ENCODE results near the gene WNT6.
A peak's percentile ranks its signal among the peaks of the same experiment; 100 is the strongest.

WNT6 gene

GRCh38 chr2:218894151-218894879, 34.7 kb downstream of the WNT6 start:
- DNase-seq = no peak

- DNase-seq = no peak
Measured at GRCh38 chr2:218894880-218895157, 35.2 kb downstream of the WNT6 start.

- no peak for DNase-seq
Measured at GRCh38 chr2:218895326-218895725, 35.7 kb downstream of the WNT6 start.

- no peak for DNase-seq
Measured at GRCh38 chr2:218895759-218896500, 36.3 kb downstream of the WNT6 start.

GRCh38 chr2:218896501-218897393, 37.1 kb downstream of the WNT6 start:
- DNase-seq = peak; percentile 92

- no peak for DNase-seq
Measured at GRCh38 chr2:218897394-218898108, 37.9 kb downstream of the WNT6 start.

GRCh38 chr2:218898109-218898878, 38.7 kb downstream of the WNT6 start:
- peak; percentile 97 for DNase-seq

- DNase-seq = no peak
Measured at GRCh38 chr2:218899147-218899546, 39.5 kb downstream of the WNT6 start.

GRCh38 chr2:218902427-218902826, 42.8 kb downstream of the WNT6 start:
- DNase-seq = no peak

- DNase-seq = no peak
Measured at GRCh38 chr2:218904176-218904575, 44.6 kb downstream of the WNT6 start.

GRCh38 chr2:218908721-218909619, 49.4 kb downstream of the WNT6 start:
- DNase-seq = peak; percentile 95

GRCh38 chr2:218910741-218911140, 51.1 kb downstream of the WNT6 start:
- no peak for DNase-seq

GRCh38 chr2:218920504-218920903, 60.9 kb downstream of the WNT6 start:
- no peak for DNase-seq

Measured in activated CD8-positive, alpha-beta memory T cell treated with anti-CD3 and anti-CD28 coated beads for 24 hours (primary cell).